ENCODE results near the gene NUDT14. TPM values are rescaled to one million over a fixed set of nuclear protein-coding genes. Genes with fewer than 3 reads are reported as not detected.

Gene NUDT14
- total and polyA plus RNA-seq, 2 of the 4 experiments (the other 2 are of a cell fraction): 5.6 to 9.3 TPM

GRCh38 chr14:105137481-105138020 lies 43.6 kb downstream of the NUDT14 start:
- WGBS, 2 experiments (ENCODE audit: extremely low coverage in 2 of 2, insufficient read length in 1 of 2): 71% methylated on average over 12 of the region's 14 CpGs; no CpG with 5 or more reads in 1 of the 2 experiments
- no peak overlapping the region for H3K4me2 ChIP-seq (ENCODE audit: low read depth, low read length)
- in situ Hi-C loops (cut with MboI; ENCODE audit: low sequenced_read_pairs) (no loop called here), dilution Hi-C loops (cut with HindIII; ENCODE audit: low sequenced_read_pairs, unreplicated experiment) (no loop called here), intact Hi-C loops (cut with micrococcal nuclease) (no loop called here)
- H2AFZ ChIP-seq (replicated peaks; ENCODE audit: low read length, poor library complexity): no peak overlapping the region
- H3K14ac ChIP-seq (replicated peaks; ENCODE audit: low read depth, low read length): no peak overlapping the region
- CTCF ChIA-PET: no interaction called here
- H4K5ac ChIP-seq (ENCODE audit: low read depth, low read length): no peak overlapping the region
- no peak overlapping the region for H3K56ac ChIP-seq (ENCODE audit: extremely low read depth, insufficient read depth, low read length)
- no peak overlapping the region for H3K9ac ChIP-seq (ENCODE audit: low read depth, low read length)
- no peaks in the 10 kb centered on the region for H3K4me1 ChIP-seq (ENCODE audit: control insufficient read depth, insufficient read depth, low read length)
- no peak overlapping the region for H2BK120ac ChIP-seq (ENCODE audit: low read depth, low read length)
- no peak overlapping the region for H2BK20ac ChIP-seq (ENCODE audit: low read depth, low read length)
- no peak overlapping the region for H4K8ac ChIP-seq (ENCODE audit: low read depth in 2 of 2, low read length in 2 of 2)
- no peak overlapping the region for H3K4me3 ChIP-seq (ENCODE audit: insufficient read depth, low read depth, low read length)
- peaks cover 14% of the 10 kb centered on the region for H3K9me3 ChIP-seq (ENCODE audit: control insufficient read depth, insufficient read depth, low read length)
- no peak overlapping the region for H3K27ac ChIP-seq (ENCODE audit: insufficient read depth, low read length)
- H3K23ac ChIP-seq (ENCODE audit: low read depth, low read length): no peak overlapping the region
- no peaks in the 10 kb centered on the region for H3K36me3 ChIP-seq (ENCODE audit: control insufficient read depth, insufficient read depth, low read length)
- no TSS peak for BruUV-seq (replicated peaks)
- H2BK15ac ChIP-seq (ENCODE audit: low read depth, low read length): no peak overlapping the region
- no peak for TF ChIP-seq RCOR1 (IDR thresholded peaks at IDR 0.05; ENCODE audit: insufficient replicate concordance, low read length)
- no peak for TF ChIP-seq RFX5 (IDR thresholded peaks at IDR 0.05; ENCODE audit: low read depth, low read length)
- no peak for TF ChIP-seq POLR2A (IDR thresholded peaks at IDR 0.05; ENCODE audit: low read depth, low read length)
- no peak for TF ChIP-seq CHD1 (IDR thresholded peaks at IDR 0.05; ENCODE audit: low read depth, low read length)
- TF ChIP-seq BHLHE40 (IDR thresholded peaks at IDR 0.05; ENCODE audit: low read depth, low read length): no peak
- TF ChIP-seq MXI1 (IDR thresholded peaks at IDR 0.05; ENCODE audit: borderline replicate concordance, low read depth, low read length): no peak
- TF ChIP-seq NFE2L2 (IDR thresholded peaks at IDR 0.05; ENCODE audit: low read depth, low read length): no peak
- TF ChIP-seq RAD21 (IDR thresholded peaks at IDR 0.05; ENCODE audit: low read length): no peak
- TF ChIP-seq SMC3 (IDR thresholded peaks at IDR 0.05; ENCODE audit: low read depth, low read length): no peak
- no peak for TF ChIP-seq CTCF (conservative IDR thresholded peaks at IDR 0.05; ENCODE audit: low read depth, low read length)
- TF ChIP-seq MAFK (IDR thresholded peaks at IDR 0.05; ENCODE audit: low read depth, low read length): no peak
- no peak for TF ChIP-seq CEBPB (IDR thresholded peaks at IDR 0.05; ENCODE audit: low read depth, low read length)
- no peak for TF ChIP-seq USF2 (IDR thresholded peaks at IDR 0.05; ENCODE audit: low read depth, low read length)
- TF ChIP-seq MAZ (IDR thresholded peaks at IDR 0.05; ENCODE audit: borderline replicate concordance, low read depth, low read length): no peak
- no peak for TF ChIP-seq FOS (IDR thresholded peaks at IDR 0.05; ENCODE audit: low read depth, low read length)
- no peak for TF ChIP-seq ELK1 (IDR thresholded peaks at IDR 0.05; ENCODE audit: borderline replicate concordance, low read depth, low read length)
- no peak overlapping the region for H2AK9ac ChIP-seq (replicated peaks; ENCODE audit: low read depth, low read length, poor library complexity)
- H2AK5ac ChIP-seq (ENCODE audit: low read depth, low read length): no peak overlapping the region
- H4K20me1 ChIP-seq (ENCODE audit: insufficient read depth, low read length): no peaks in the 10 kb centered on the region
- no peak overlapping the region for H3K4ac ChIP-seq (ENCODE audit: low read depth, low read length)
- no peak overlapping the region for H3K18ac ChIP-seq (ENCODE audit: low read depth, low read length)
- H2BK5ac ChIP-seq (ENCODE audit: low read depth, low read length, poor library complexity, severe bottlenecking): no peak overlapping the region
- ATAC-seq (ENCODE audit: low read depth): no peak
- POLR2A ChIA-PET (ENCODE audit: unreplicated experiment): no interaction called here
- DNase-seq: no peak
- H3K79me1 ChIP-seq (ENCODE audit: low read depth in 1 of 2, low read length in 2 of 2): no peaks in the 10 kb centered on the region
- H4K91ac ChIP-seq (ENCODE audit: insufficient read depth, low read depth, low read length): no peak overlapping the region
- H3K9me1 ChIP-seq (ENCODE audit: insufficient read depth, low read length): no peaks in the 10 kb centered on the region
- H3K27me3 ChIP-seq (ENCODE audit: control insufficient read depth, insufficient read depth, low read length): peaks cover 10% of the 10 kb centered on the region
